UCSD-AML1 (cell line): Measurements from ENCODE around the gene CYP26C1.
"Not testable (repeated sequence)": the region's sequence is repeated elsewhere in the genome, so short reads cannot be mapped to it uniquely, and the experiment has no call there.

Source experiments
- DNase-seq: peaks from one replicate; lab custom pipeline; 2025; ENCODE audit not compliant: unreplicated experiment; lab: John Stamatoyannopoulos, UW

Gene CYP26C1

DNA sequence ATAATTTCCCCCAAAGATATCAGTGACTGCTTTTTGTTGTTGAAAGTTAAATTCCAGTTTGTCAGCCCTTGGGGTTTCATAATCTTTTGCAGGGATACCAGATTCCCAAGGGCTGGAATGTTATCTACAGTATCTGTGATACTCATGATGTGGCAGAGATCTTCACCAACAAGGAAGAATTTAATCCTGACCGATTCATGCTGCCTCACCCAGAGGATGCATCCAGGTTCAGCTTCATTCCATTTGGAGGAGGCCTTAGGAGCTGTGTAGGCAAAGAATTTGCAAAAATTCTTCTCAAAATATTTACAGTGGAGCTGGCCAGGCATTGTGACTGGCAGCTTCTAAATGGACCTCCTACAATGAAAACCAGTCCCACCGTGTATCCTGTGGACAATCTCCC lies 16.3 kb downstream of the CYP26C1 start:
- DNase-seq, result no peak

DNA sequence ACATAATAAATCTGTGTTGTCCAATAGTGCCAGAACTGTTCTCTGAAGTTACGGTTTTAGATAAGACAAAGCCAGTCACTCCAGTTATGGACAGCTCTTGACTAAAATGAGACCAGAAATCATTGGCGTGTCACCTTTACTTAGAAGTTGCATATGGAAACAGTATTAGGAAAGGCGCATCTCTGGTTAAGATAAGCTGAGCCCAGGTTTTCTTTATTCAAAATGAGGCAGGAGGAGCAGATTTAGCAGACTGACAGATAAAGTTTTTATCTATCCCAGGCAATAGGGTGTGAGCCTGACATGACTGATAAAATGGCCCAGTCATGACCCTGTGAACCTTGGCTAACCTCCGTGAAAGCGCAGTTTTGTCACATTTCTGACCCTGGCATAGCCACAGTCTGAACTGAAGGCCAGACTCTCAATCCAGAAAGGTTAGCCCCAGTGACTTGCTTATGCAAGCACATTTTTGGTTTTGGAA lies 17.3 kb downstream of the CYP26C1 start:
- no peak for DNase-seq

DNA sequence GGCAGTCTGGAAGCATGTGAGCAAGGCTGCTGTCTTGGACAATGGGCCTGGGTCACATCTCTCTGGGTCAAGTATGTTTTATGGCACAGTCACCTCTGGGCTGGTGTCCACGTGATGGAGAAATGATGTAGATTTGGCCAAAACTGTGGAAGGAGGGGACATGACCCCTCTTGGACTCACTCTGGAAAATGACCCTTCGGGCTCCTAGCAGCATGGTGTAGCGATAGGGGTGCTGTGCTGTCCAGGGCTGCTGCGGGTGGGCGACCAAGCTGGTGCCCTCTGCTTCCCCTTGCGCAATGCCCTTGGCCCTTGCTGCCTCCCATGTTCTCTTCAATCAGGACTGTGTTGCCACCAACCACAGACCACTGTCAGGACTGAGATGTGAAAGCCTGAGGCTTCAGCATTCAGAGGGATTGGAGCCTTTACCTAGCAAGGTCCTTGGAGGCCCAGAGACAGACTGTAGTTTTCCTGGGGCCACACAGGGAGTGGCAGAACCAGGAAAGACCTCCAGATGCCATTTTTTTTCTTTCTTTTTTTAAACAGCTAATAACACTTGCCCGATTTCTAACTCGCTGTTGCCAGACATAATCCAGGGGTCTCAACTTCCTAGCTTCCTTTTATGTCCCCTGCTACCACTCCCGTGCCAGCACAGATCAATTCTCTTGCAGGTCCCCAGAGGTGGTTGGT lies 19.2 kb downstream of the CYP26C1 start:
- DNase-seq, result peak; percentile 48

DNA sequence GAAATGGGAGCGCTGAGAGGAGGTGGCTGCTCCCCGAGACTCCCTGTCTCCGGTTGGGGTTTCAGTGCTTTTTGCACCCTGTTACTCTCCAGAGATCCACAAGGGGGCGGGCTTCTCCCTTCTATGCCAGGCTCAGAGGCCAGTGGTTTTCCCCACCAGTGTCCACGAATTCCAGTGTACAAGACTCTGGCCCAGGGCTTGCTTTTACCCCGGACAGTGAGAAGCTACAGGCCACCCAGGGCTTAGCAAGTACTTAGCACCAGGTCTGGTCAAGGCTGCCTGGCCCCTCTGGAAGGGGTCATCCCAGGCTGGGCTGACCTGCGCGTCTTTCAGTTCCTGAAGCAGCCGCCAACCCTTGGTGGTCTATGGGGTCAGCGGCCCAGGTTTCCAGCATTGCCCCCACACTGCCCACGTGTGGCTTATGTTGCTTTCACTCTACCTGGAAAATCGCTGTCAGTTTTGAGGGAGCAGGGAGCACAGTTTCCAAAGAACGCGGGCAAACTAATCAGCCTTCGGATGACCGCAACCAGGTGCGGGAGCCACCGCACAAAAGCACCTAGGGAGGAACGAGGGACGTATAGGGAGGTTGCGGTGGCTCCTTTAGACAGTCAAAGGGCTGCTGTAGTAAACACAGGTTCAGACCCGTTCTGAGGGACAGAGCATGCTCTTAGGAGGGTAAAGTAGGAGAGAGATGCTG lies 19.9 kb downstream of the CYP26C1 start:
- DNase-seq, result peak; percentile 59

DNA sequence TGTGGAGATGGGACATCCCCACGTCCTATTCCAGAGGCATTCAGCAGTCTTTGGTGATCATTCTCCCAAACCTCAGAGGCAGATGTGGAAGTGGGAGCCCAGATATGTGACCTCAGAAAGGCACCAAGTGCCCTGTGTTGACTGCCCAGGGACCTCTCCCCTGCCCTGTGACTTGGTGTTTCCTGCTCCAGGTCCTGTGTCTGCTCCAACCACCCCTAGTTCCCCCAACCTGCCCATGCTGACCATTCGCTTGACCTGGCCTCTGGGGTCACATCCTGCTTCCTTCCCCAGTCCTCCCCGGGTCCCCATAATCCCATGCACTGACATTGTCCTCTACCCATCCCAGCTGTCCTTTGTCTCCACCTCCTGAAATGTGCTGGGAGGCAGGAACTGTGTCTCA lies 20.7 kb downstream of the CYP26C1 start:
- DNase-seq, result no peak

DNA sequence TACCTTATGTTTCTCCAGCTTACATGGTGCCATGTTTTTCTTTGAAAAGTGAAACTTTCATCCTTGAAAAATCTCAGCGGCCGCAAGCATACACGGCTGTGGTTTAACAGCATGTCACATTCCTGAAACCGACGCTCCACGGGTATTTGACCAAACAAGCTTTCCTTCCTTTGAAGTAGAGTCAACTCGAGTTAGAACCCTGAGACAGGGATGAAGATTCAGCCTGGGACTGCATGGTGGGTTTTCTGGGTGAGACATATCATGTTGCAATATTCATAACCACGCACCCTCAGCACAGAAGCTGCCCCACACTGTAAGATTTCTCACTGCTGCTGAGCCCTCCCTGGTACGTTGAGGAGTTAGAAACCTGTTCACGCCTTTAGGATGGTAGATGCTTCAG lies 21.2 kb downstream of the CYP26C1 start:
- no peak for DNase-seq

DNA sequence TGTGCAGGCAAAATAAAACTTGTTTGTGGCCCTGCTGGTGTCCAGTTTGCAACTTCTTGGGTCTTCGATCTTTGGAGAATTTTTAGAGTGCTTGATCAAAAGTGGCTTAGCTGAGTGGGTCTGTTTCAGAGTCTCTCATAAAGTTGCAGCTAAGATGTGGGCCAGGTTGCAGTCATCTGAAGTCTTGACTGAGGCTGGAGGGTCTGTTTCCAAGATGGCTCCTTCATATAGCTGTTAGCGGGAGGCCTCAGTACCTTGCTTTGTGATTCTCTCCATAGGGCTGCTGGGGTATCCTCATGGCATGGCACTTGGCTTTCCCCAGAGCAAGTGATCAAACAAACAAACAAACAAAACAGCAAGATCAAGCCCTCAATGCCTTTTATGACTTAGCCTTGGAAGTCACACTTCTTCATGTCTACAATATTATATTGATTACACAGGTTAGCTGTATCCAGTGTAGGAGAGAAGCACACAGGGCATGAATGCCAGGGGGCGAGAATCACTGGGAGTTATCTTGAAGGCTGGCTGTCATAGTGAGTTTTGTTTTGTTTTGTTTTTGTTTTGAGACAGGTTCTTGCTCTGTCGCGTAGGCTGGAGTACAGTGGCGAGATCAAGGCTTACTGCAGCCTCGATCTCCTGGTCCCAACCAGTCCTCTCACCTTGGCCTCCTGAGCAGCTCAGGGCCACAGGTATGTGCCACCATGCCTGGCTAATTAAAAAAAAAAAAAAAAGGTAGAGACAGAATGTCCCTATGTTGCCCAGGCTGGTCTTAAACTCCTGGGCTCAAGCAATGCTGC lies 23.3 kb downstream of the CYP26C1 start:
- no peak for DNase-seq

DNA sequence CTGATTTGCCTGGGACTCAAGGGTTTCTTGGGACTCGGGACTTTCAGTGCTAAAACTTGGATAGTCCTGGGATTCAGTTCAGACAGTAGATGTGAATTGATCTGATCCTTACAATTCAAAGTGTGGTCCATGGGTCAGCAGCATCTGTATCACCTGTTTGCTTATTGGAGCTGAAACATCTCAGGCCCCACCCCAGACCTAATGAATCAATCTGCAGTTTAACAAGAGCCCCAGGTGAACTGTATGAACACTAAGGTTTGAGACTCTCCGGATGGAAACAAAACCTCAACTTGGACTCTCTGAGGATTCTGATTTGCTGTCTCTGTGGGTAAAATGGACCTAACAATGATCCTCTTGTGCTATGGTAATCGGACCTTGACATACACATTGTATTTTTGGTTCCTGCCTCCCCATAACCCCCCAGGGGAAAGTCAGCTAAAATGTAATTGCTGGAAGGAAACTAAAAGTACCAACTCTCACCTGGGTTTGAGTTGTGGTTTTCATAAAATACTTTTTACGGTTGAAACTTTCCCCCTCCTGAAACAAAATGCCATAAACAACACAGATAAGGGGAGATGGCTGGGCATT lies 24.8 kb downstream of the CYP26C1 start:
- DNase-seq, result no peak

DNA sequence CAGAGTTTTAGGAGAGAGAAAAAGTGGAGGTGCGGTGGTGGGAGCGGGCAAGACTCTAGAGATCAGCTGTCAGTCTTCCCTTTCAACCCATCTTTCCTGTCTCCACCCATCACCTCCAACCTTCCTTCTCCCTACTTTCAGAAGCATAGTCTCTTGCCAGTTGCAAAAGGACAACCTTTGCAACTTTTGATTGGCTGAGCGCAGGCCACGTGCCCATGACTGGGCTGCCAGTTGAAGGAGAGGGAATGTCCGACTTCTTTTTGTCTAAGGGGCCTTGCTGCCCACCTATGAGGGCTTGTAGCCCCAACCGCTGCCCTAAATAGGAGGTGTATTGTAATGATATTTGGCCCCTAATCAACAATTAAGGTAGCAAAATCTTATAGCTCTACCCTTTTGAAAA lies 25.7 kb downstream of the CYP26C1 start:
- DNase-seq, result no peak

DNA sequence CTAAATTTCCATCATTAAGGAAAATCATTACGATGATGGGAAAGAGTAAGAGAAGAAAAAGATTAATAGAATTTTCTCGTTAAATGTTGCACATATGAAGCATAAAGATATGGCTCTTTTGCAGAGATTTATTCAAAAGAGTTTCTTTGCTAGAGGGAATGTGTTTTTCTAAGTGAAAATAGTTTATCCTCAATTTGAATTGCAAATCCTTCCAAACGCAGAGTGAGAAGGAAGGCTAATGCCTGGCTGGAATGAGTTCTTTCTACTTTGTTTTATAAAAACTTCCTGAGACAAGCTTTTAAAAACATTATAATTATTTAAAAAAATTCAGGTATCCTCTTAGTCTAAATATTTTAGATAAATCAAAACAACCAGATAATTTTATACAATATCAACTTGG lies 27.2 kb downstream of the CYP26C1 start:
- DNase-seq, result no peak

DNA sequence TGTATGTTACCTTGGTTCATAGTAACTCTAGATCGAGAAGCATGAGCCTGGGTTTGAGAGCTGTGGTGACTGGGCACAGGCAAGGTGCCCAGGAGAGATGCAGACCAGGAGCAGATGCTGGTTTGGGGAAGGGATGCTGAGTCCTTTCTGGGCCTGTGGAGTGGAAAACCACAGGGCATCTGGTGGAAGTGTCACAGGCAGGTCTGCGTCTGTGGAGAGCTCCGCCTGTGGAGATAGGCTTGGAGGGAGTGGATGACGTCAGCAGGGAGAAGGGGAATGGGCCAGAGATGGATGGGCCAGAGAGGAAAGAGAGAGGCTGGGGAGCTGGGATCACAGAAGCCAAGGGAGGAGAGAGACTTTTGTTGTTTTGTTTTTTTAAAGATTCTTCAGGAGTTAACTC lies 27.9 kb downstream of the CYP26C1 start:
- no peak for DNase-seq

DNA sequence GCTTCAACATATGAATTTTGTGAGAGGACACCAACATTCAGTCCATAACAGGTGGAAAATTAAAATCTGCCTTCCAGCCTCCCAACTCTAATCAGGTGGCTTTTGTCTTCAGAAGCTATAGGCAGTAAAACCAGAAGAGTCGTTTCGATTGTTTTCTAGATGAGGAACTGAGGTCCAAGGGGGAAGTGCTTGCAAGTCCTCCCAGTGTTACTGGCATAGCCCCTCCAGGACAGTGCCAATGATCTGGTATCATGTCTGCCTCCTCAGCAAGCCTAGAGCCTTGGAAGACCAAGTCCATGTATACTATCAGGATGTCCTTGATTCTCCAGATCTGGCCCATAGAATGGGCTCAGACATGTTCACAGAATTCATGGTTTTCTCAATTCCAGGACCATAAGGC lies 30.0 kb downstream of the CYP26C1 start:
- DNase-seq, result no peak

DNA sequence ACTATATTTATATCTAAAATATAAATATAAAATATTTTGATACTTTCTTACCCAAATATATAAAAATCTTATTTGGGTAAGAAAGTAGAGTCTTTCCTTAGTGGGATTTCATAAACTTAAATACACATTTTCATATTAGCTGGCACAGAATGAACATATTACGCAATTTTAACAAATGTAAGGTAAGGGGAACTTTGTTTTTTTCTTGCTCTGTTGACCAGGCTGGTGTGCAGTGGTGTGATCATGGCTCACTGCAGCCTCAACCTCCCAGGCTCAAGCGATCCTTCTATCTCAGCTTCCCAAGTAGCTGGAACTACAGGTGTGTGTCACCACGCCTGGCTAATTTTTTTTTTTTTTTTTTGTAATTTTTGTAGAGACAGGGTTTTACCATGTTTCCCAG lies 31.4 kb downstream of the CYP26C1 start:
- DNase-seq, result no peak

DNA sequence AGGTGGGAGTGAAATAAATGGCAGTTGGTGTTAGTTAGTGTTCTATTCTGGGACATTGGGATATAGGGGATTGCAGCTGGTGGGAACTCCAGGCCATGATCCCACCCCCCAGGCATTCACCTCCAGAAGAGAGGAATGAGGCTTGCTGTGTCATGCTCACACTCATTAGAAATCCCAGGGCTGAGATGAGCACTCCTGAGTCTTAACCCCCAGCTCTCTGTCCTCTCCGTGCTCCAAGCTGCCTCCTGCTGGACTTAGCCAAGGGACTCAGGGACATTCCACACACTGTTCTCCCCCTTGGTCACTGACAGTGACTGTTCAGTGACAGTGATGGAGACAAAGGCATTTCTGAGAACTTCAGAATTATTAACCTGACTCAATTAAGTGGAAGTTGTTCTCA lies 34.6 kb downstream of the CYP26C1 start:
- DNase-seq, result no peak

DNA sequence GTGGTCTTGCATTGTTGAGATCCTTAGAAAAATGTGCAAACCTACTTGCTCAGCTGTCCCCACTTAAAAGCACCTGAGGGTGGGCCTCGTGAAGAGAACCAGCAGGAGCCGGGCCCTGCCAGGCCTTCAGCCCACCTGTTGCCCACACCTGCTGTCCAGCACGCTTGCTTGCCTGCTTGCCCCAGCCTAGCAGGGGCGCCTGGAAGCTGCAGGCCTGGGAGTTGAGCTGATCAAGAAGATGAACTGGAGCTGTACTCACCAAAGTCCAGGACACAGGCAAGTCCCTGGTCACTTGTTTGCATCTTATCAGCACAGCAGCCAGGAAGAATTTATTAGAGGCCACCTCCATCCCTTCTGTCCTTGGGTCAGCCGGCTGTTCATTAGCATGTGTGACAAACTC lies 36.3 kb downstream of the CYP26C1 start:
- DNase-seq, result no peak

DNA sequence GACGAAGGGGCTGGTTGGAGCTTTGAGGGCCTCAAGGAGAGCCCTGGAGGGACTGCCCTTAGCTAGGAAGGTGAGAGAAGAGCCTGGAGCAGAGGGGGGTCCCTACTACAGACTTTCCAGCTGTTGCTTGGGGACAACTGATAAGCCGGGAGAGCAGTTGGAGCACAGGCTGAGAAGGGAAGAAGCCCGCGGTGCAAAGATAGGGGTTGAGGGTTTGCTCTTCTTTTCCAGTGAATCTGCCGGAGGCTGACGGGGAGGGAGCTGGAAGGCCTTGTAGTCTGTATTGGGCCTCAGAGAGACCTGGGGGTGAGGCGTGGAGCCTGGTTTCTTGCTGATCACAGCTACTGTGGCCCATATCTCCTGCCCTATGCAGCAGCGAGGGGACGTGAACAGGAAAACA lies 36.8 kb downstream of the CYP26C1 start:
- DNase-seq, result no peak

DNA sequence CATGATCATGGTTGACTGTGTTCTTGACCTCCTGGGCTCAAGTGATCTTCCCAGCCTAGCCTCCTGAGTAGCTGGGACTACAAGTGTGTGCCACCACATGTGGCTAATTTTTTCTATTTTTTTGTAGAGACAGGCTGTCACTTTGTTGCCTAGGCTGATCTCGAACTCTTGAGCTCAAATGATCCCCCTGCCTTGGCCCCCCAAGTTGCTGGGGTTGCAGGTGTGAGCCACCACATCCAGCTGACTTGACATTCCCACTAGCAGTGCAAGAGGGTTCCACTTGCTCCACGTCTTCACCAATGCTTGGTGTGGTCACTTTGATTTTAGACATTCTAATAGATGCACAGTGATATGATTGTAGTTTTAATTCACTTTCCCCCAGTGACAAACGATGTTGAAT lies 38.2 kb downstream of the CYP26C1 start:
- no peak for DNase-seq

DNA sequence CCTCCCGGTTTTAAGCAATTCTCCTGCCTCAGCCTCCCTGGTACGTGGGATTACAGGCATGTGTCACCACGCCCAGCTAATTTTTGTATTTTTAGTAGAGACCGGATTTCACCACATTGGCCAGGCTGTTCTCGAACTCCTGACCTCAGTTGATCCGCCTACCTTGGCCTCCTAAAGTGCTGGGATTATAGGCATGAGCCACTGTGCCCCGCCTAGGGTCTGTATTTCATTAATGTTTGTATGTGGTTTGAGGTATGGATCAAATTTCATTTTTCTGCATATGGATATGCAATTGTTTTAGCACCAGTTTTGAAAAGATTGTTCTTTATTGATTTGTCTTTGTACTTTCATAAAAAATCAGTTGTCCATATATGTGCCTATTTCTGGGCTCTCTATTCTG lies 39.1 kb downstream of the CYP26C1 start:
- no peak for DNase-seq

DNA sequence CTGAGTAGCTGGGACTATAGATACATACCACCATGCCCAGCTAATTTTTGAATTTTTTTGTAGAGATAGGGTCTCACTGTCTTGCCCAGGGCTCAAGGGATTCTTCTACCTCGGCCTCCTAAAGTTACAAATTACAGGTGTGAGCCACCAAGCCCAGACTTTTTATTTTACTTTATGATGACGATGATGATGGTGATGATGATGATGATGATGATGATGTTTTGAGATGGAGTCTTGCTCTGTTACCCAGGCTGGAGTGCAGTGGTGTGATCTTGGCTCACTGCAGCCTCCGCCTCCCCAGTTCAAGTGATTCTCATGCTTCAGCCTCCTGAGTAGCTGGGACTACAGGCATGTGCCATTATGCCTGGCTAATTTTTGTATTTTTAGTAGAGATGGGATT lies 40.5 kb downstream of the CYP26C1 start:
- not testable (repeated sequence) for DNase-seq

DNA sequence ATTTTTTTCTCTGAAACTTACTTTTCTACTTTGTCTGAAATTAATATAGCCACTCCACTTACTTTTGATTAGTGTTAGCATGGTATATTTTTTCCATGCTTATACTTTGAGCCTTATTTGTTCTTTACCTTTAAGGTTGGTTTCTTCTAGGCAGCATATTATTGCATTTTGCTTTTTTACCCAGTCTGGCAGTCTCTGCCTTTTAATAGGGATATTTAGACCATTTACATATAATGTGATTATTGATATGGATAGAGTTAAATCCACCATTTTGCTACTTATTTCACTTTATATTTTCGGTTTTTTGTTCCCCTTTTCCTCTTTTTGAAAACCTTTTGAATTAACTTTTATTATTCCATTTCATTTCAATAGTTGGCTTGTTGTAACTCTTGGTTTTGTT lies 43.4 kb downstream of the CYP26C1 start:
- no peak for DNase-seq

DNA sequence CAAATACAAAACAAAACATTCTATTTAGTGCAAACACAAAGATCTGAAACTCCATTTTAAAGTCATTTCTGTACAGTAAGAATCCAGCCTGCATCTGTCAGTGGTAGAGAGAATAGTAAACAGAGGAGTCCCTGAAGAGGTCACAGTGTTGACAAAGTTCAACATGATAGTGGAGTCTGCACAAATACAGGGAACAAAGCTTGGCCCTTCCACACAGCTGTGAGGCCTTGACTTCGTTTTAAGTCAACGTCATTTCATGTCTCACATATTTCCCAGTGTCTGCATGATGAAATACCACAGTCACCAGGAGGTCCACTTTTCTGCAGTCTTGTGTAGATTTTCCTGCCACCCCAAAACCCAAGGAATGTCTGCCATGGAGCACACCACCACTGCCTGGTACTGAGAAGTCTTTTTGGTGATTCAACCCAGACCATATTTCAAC lies 46.1 kb downstream of the CYP26C1 start:
- no peak for DNase-seq
